HCT116 (cell line): Measurements from ENCODE around the gene RFX2. TPM values are rescaled to one million over a fixed set of nuclear protein-coding genes. Genes with fewer than 3 reads are reported as not detected.

Experiments used
- ATAC-seq: fragments of 200-7000 bp; cut with Tn5 transposase; 2 replicates; pipeline ENCODE4 v1.9.1; 2020; ENCODE audit warnings: mild to moderate bottlenecking, moderate library complexity
- BruUV-seq: library from RNA; stranded (reverse); fragments of 400-500 nt; replicated peaks from 2 replicates; lab custom pipeline; 2021; lab: Mats Ljungman, UMichigan
- CTCF ChIA-PET: fragments of 300-600 bp; sonication (Branson Sonifier 250); formaldehyde crosslinking; loops from one replicate; lab custom pipeline; 2021; ENCODE audit warnings: antibody characterized with exemption; lab: Charles Lee
- POLR2A ChIA-PET: fragments of 300-600, 350-600 bp; sonication (Branson Sonifier 250); formaldehyde crosslinking; loops from one replicate; lab custom pipeline; 2021; ENCODE audit warnings: antibody characterized with exemption; lab: Charles Lee
- RAD21 ChIA-PET, 2 experiments: fragments of 300-600 bp; sonication (Branson Sonifier 250); formaldehyde crosslinking; loops; one replicate each; lab custom pipeline; 2023; ENCODE audit warnings: low total read pairs in 2 of 2; ENCODE audit not compliant: uncharacterized antibody in 2 of 2, unreplicated experiment in 2 of 2, low non-redundant PET in 1 of 2; lab: Charles Lee
- DNase-seq: peaks from one replicate; pipeline ENCODE4 v3.0.0-alpha.2; 2010; ENCODE audit warnings: low read depth, low spot score
- H2AFZ ChIP-seq: fragments of 200-600 bp; shearing (Covaris generic), sonication (generic); 2 replicates; pipeline ENCODE4 v1.6.1; 2017; ENCODE audit warnings: low read depth, mixed run types, mixed read lengths, antibody characterized with exemption, low read length; ENCODE audit not compliant: poor library complexity, severe bottlenecking
- H3K27ac ChIP-seq: 2 replicates; pipeline ENCODE4 v1.5.1; 2012; ENCODE audit warnings: low read depth, low read length
- H3K27me3 ChIP-seq: fragments of 200-600 bp; sonication (generic); 2 replicates; pipeline ENCODE4 v1.6.1; 2016; ENCODE audit warnings: mixed run types, low read length, mixed read lengths; ENCODE audit not compliant: insufficient read depth
- H3K36me3 ChIP-seq, 2 experiments: fragments of 200-500 bp in 1 of 2; fragments of 200-600 bp in 1 of 2; sonication (Bioruptor generic) in 1 of 2; sonication (generic) in 1 of 2; 2 replicates each; pipeline versions ENCODE4 v1.5.1 to v1.6.1; 2014 to 2016; ENCODE audit warnings: low read length in 2 of 2, inconsistent platforms in 1 of 2, mixed read lengths in 1 of 2, mixed run types in 1 of 2; ENCODE audit not compliant: insufficient read depth in 2 of 2, control insufficient read depth in 1 of 2
- H3K4me1 ChIP-seq, 2 experiments: fragments of 200-600 bp in 1 of 2; sonication (generic) in 1 of 2; 2 replicates each; pipeline versions ENCODE4 v1.5.1 to v1.6.1; 2012 to 2017; ENCODE audit warnings: low read length in 2 of 2, inconsistent platforms in 1 of 2, mild to moderate bottlenecking in 1 of 2, mixed read lengths in 1 of 2, mixed run types in 1 of 2, moderate library complexity in 1 of 2; ENCODE audit not compliant: insufficient read depth in 2 of 2, control insufficient read depth in 1 of 2
- H3K4me2 ChIP-seq: fragments of 200-600 bp; sonication (generic); 2 replicates; pipeline ENCODE4 v1.6.1; 2017; ENCODE audit warnings: mixed run types, low read length, mixed read lengths
- H3K4me3 ChIP-seq, 2 experiments: fragments of 200-600 bp in 1 of 2; sonication (generic) in 1 of 2; replicated peaks in 1 of 2; 2 replicates each; pipeline ENCODE4 v1.5.1; 2011 to 2016; ENCODE audit warnings: low read length in 2 of 2, control low read depth in 1 of 2, low read depth in 1 of 2, mild to moderate bottlenecking in 1 of 2, mixed read lengths in 1 of 2, mixed run types in 1 of 2
- H3K79me2 ChIP-seq: fragments of 200-600 bp; sonication (generic); 2 replicates; pipeline ENCODE4 v1.6.1; 2017; ENCODE audit warnings: mild to moderate bottlenecking, mixed run types, low read length, moderate library complexity, mixed read lengths; ENCODE audit not compliant: insufficient read depth
- H3K9ac ChIP-seq: fragments of 200-600 bp; sonication (generic); 2 replicates; pipeline ENCODE4 v1.6.1; 2016; ENCODE audit warnings: low read length, mixed read lengths
- H3K9me2 ChIP-seq: fragments of 200-600 bp; sonication (generic), shearing (Covaris generic); 2 replicates; pipeline ENCODE4 v1.6.1; 2017; ENCODE audit warnings: mixed run types, mild to moderate bottlenecking, moderate library complexity; ENCODE audit not compliant: insufficient read depth
- H3K9me3 ChIP-seq, 2 experiments: fragments of 200-500 bp in 1 of 2; fragments of 200-600 bp in 1 of 2; sonication (Bioruptor generic) in 1 of 2; sonication (generic) in 1 of 2; 2 replicates each; pipeline ENCODE4 v1.6.1; 2014 to 2017; ENCODE audit warnings: low read length in 2 of 2, mixed read lengths in 2 of 2, inconsistent platforms in 1 of 2, low read depth in 1 of 2, mild to moderate bottlenecking in 1 of 2, mixed run types in 1 of 2, moderate library complexity in 1 of 2; ENCODE audit not compliant: control insufficient read depth in 1 of 2, insufficient read depth in 1 of 2
- H4K20me1 ChIP-seq: fragments of 200-600 bp; sonication (generic), shearing (Covaris generic); 2 replicates; pipeline ENCODE4 v1.6.1; 2017; ENCODE audit warnings: mixed run types, mild to moderate bottlenecking, moderate library complexity; ENCODE audit not compliant: insufficient read depth
- CTCF ChIP-seq, 3 experiments: fragments of 200-600 bp in 1 of 3; sonication (generic) in 1 of 3; IDR thresholded peaks in 2 of 3; conservative IDR thresholded peaks in 1 of 3; 2 replicates each; pipeline ENCODE4 v1.5.1; 2012 to 2017; ENCODE audit warnings: low read depth in 2 of 3, low read length in 2 of 3, antibody characterized with exemption in 1 of 3, borderline replicate concordance in 1 of 3, control low read depth in 1 of 3, mild to moderate bottlenecking in 1 of 3, mixed read lengths in 1 of 3, mixed run types in 1 of 3, moderate library complexity in 1 of 3; ENCODE audit not compliant: insufficient read depth in 1 of 3
- ELF1 ChIP-seq: IDR thresholded peaks from 2 replicates; pipeline ENCODE4 v1.6.1; 2012; ENCODE audit warnings: low read depth, borderline replicate concordance
- EZH2 ChIP-seq: fragments of 200-600 bp; sonication (generic); IDR thresholded peaks from 2 replicates; pipeline ENCODE4 v1.6.1; 2017; ENCODE audit warnings: antibody characterized with exemption, mixed run types
- EZH2phosphoT487 ChIP-seq: fragments of 200-600 bp; IDR thresholded peaks from 2 replicates; pipeline ENCODE4 v1.6.1; 2018; ENCODE audit warnings: antibody characterized with exemption, borderline replicate concordance
- MAX ChIP-seq: IDR thresholded peaks from 2 replicates; pipeline ENCODE4 v1.6.1; 2012
- POLR2A ChIP-seq: IDR thresholded peaks from 2 replicates; pipeline ENCODE4 v1.7.0; 2011; ENCODE audit warnings: borderline replicate concordance; ENCODE audit not compliant: insufficient read depth, insufficient read length; ENCODE audit errors: extremely low read depth
- ZFX ChIP-seq: fragments of 450-650 bp; IDR thresholded peaks from 2 replicates; pipeline ENCODE4 v1.6.1; 2017
- ZNF274 ChIP-seq: fragments of 200-500 bp; sonication (Bioruptor generic); IDR thresholded peaks from 2 replicates; pipeline ENCODE4 v1.6.1; 2014; ENCODE audit warnings: mild to moderate bottlenecking, low read depth, low read length, inconsistent platforms
- intact Hi-C: fragments of 100-400 bp; cut with micrococcal nuclease; formaldehyde crosslinking; loops from 2 replicates; pipeline ENCODE4 v1.10.0; 2022
- total RNA-seq: library from RNA; stranded (reverse); gene quantifications from one replicate; pipeline ENCODE4 v1.2.1, GENCODE V29; 2021; ENCODE audit not compliant: unreplicated experiment

Gene RFX2
- total RNA-seq, 1 experiment from 2014 or later = 13.7 TPM

- POLR2A ChIA-PET = no interaction called here
- RAD21 ChIA-PET = no interaction called here
- Histone ChIP-seq H3K79me2 (peaks cover 96% of the 10 kb centered on the region), H3K9me2 (no peaks in the 10 kb centered on the region), H3K4me3 (no peak overlapping the region), H3K4me2 (no peak overlapping the region), H3K9me3 (no peaks in the 10 kb centered on the region), H3K27me3 (no peaks in the 10 kb centered on the region), H3K27ac (no peak overlapping the region), H3K36me3 (peaks cover 2 to 22% of the 10 kb centered on the region in 2 experiments; a peak in 3 of 4 replicates), H2AFZ (no peak overlapping the region), H4K20me1 (peaks cover under 1% of the 10 kb centered on the region; the same call in 1 of the 2 replicates), H3K9ac (no peak overlapping the region), H3K4me1 (peaks cover 3 to 14% of the 10 kb centered on the region in 2 experiments)
- DNase-seq (no peak), ATAC-seq (no peak)
- BruUV-seq = no TSS peak
- intact Hi-C loops = no loop called here
- CTCF ChIA-PET = no interaction called here
- TF ChIP-seq EZH2phosphoT487 = no peak
Observed at GRCh38 chr19:5973376-5973775, 136.9 kb downstream of the RFX2 start.

GRCh38 chr19:5972355-5972731 is 138.0 kb downstream of the RFX2 start:
- H3K9me3 ChIP-seq = no peaks in the 10 kb centered on the region
- peaks cover 100% of the 10 kb centered on the region for H3K79me2 ChIP-seq
- ATAC-seq = no peak
- ChIA-PET RAD21 (no interaction called here), CTCF (no interaction called here), POLR2A (no interaction called here)
- no TSS peak for BruUV-seq
- H3K27me3 ChIP-seq = no peaks in the 10 kb centered on the region
- H3K4me2 ChIP-seq = no peak overlapping the region
- peaks cover 2 to 22% of the 10 kb centered on the region in 2 experiments; a peak in 3 of 4 replicates for H3K36me3 ChIP-seq
- no peak overlapping the region for H3K4me3 ChIP-seq
- intact Hi-C loops = no loop called here
- no peak for DNase-seq
- no peaks in the 10 kb centered on the region for H3K9me2 ChIP-seq
- no peak overlapping the region for H3K9ac ChIP-seq
- TF ChIP-seq ELF1 (no peak), ZNF274 (no peak), CTCF (IDR thresholded peaks at IDR 0.05 in 2 of 3, conservative IDR thresholded peaks at IDR 0.05 in 1 of 3; ENCODE audit: borderline replicate concordance in 1 of 3, insufficient read depth in 1 of 3, low read depth in 2 of 3, low read length in 2 of 3) (no peak), EZH2 (no peak), ZFX (no peak), MAX (no peak), POLR2A (no peak)
- H4K20me1 ChIP-seq = peaks cover 5% of the 10 kb centered on the region; the same call in 1 of the 2 replicates
- H3K4me1 ChIP-seq = peaks cover 3 to 18% of the 10 kb centered on the region in 2 experiments
- H3K27ac ChIP-seq = no peak overlapping the region
- H2AFZ ChIP-seq = no peak overlapping the region
